HUES64 (cell line): ENCODE data around the gene MYLK.

Source experiments
- H3K27ac ChIP-seq: 2 replicates; pipeline ENCODE4 v1.7.0; 2013; ENCODE audit warnings: low read depth, low read length, inconsistent platforms
- H3K27me3 ChIP-seq: 2 replicates; pipeline ENCODE4 v1.6.1; 2013; ENCODE audit warnings: mild to moderate bottlenecking, low read length; ENCODE audit not compliant: insufficient read depth
- H3K36me3 ChIP-seq: 2 replicates; pipeline ENCODE4 v1.6.1; 2013; ENCODE audit warnings: mild to moderate bottlenecking, low read length; ENCODE audit not compliant: insufficient read depth
- H3K4me1 ChIP-seq: 2 replicates; pipeline ENCODE4 v1.6.1; 2013; ENCODE audit warnings: mild to moderate bottlenecking, low read length, moderate library complexity; ENCODE audit not compliant: insufficient read depth
- H3K4me3 ChIP-seq: 2 replicates; pipeline ENCODE4 v1.5.1; 2013; ENCODE audit warnings: mild to moderate bottlenecking, low read length, moderate library complexity
- H3K9ac ChIP-seq: 2 replicates; pipeline ENCODE4 v1.6.1; 2013; ENCODE audit warnings: mild to moderate bottlenecking, low read depth, low read length
- H3K9me3 ChIP-seq: 2 replicates; pipeline ENCODE4 v1.6.1; 2013; ENCODE audit warnings: low read depth, low read length; ENCODE audit not compliant: insufficient read depth
- WGBS: fragments of 150-250, 120-280 bp; methylation state at CpG from one replicate; pipeline ENCODE4 v1.1.7; 2013; ENCODE audit warnings: missing lambda C conversion rate; 5-methylcytosine and 5-hydroxymethylcytosine counted together

MYLK gene

GRCh38 chr3:123805101-123805500 is 79.0 kb downstream of the MYLK start:
- no peaks in the 10 kb centered on the region for H3K36me3 ChIP-seq
- no peaks in the 10 kb centered on the region for H3K27me3 ChIP-seq
- WGBS = 88% methylated on average over 7 of the region's 7 CpGs
- peaks cover 6% of the 10 kb centered on the region; the same call in 1 of the 2 replicates for H3K4me1 ChIP-seq
- no peak overlapping the region for H3K4me3 ChIP-seq
- H3K9ac ChIP-seq = no peak overlapping the region
- H3K27ac ChIP-seq = no peak overlapping the region
- no peaks in the 10 kb centered on the region for H3K9me3 ChIP-seq

GRCh38 chr3:123804676-123805075 is 79.5 kb downstream of the MYLK start:
- Histone ChIP-seq H3K4me1 (peaks cover 9% of the 10 kb centered on the region; the same call in 1 of the 2 replicates), H3K4me3 (no peak overlapping the region), H3K9me3 (no peaks in the 10 kb centered on the region), H3K36me3 (no peaks in the 10 kb centered on the region), H3K9ac (no peak overlapping the region), H3K27ac (no peak overlapping the region), H3K27me3 (no peaks in the 10 kb centered on the region)
- 93% methylated on average over 3 of the region's 3 CpGs for WGBS

GRCh38 chr3:123803521-123803920 is 80.6 kb downstream of the MYLK start:
- H3K27me3 ChIP-seq = no peaks in the 10 kb centered on the region
- WGBS = 71% methylated on average over 5 of the region's 5 CpGs
- H3K4me1 ChIP-seq = peaks cover 11% of the 10 kb centered on the region; the same call in 1 of the 2 replicates
- H3K36me3 ChIP-seq = no peaks in the 10 kb centered on the region
- H3K9me3 ChIP-seq = no peaks in the 10 kb centered on the region
- no peak overlapping the region for H3K9ac ChIP-seq
- no peak overlapping the region for H3K27ac ChIP-seq
- H3K4me3 ChIP-seq = no peak overlapping the region

GRCh38 chr3:123802007-123802625 is 82.0 kb downstream of the MYLK start:
- H3K4me3 ChIP-seq = no peak overlapping the region
- H3K36me3 ChIP-seq = no peaks in the 10 kb centered on the region
- H3K4me1 ChIP-seq = peaks cover 11% of the 10 kb centered on the region; the same call in 1 of the 2 replicates
- H3K9me3 ChIP-seq = no peaks in the 10 kb centered on the region
- 92% methylated on average over 3 of the region's 3 CpGs for WGBS
- no peak overlapping the region for H3K9ac ChIP-seq
- H3K27ac ChIP-seq = no peak overlapping the region
- no peaks in the 10 kb centered on the region for H3K27me3 ChIP-seq

DNA sequence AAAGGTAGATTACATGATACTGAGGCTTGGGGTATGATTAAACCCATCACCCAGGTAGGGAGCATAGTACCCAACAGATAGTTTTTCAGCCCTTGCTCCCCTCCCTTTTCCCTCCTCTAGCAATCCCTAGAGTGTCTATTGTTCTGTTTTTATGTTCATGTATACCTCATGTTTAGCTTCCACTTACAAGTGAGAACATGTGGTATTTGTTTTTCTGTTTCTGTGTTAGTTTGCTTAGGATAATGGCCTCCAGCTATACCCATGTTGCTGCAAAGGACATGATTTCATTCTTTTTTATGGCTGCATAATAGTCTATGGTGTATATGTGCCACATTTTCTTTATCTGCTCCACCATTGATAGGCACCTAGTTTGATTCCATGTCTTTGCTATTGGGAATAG is 82.7 kb downstream of the MYLK start:
- H3K9ac ChIP-seq = no peak overlapping the region
- no peak overlapping the region for H3K4me3 ChIP-seq
- H3K36me3 ChIP-seq = no peaks in the 10 kb centered on the region
- H3K27me3 ChIP-seq = no peaks in the 10 kb centered on the region
- H3K27ac ChIP-seq = no peak overlapping the region
- H3K4me1 ChIP-seq = peaks cover 11% of the 10 kb centered on the region; the same call in 1 of the 2 replicates
- no peaks in the 10 kb centered on the region for H3K9me3 ChIP-seq

DNA sequence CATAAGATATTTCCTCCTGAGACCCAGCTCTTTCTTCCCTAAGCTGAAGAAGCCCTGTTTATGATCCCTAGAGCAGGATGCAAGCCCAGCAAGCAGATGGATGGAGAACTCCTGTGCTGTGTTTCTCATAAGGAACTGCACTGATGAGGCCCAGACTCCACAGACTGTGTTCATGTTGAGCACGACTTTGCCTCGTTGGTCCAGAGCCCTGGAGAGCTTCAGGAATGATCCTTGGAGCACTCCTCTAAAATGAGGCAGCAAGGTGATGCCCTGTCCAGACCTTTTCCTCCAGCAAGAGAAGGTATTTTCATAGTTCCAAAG is 83.8 kb downstream of the MYLK start:
- Histone ChIP-seq H3K4me1 (peaks cover 11% of the 10 kb centered on the region; the same call in 1 of the 2 replicates), H3K27ac (no peak overlapping the region; the same call in 1 of the 2 replicates), H3K9me3 (no peaks in the 10 kb centered on the region), H3K9ac (no peak overlapping the region), H3K36me3 (no peaks in the 10 kb centered on the region), H3K4me3 (no peak overlapping the region), H3K27me3 (no peaks in the 10 kb centered on the region)
- 96% methylated on average over 2 of the region's 2 CpGs for whole genome bisulfite sequencing

DNA sequence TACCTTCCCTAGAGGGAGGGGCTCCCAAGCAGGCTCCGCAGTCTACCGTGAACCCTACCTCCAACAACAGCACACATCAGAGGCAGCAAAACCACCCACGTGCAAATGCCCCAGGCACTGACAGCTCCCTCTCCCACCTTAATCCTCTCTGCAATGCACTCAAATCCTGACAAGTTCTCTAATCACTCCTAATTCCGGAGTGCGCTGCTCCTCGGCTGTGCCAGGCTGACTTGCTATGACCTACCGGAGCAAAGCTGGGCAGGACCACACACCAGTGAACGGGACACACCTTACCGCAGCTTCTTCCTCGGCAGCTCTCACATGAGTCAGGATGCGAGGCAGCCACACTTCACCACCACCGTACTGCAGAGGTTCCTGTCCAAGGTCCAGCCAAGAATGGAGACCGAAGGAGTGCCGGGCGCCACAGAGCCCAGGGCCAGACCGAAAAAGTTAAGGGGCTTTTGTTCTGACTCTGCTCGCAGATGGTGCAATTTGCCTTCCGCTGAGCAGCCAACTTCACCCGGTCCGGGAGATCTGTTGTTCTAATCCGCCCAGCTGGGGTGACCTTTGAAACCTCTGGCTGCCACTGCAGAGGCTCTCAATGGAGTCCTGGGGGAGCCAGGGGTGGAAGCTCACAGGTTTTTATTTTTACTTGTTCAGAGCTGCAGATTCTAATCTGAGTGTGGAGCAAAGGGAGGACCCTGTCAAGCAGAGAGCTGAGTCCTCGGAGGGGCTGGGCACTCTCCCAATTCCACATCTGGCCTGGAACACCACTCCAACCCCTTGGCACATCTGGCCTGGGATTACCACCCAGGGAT is 84.4 kb downstream of the MYLK start:
- H3K36me3 ChIP-seq = no peaks in the 10 kb centered on the region
- no peak overlapping the region for H3K9ac ChIP-seq
- H3K27ac ChIP-seq = no peak overlapping the region
- H3K27me3 ChIP-seq = no peaks in the 10 kb centered on the region
- H3K4me3 ChIP-seq = no peak overlapping the region
- H3K4me1 ChIP-seq = peaks cover 11% of the 10 kb centered on the region; the same call in 1 of the 2 replicates
- 79% methylated on average over 22 of the region's 22 CpGs for WGBS
- H3K9me3 ChIP-seq = no peaks in the 10 kb centered on the region

- no peaks in the 10 kb centered on the region for H3K36me3 ChIP-seq
- 91% methylated on average over 4 of the region's 4 CpGs for WGBS
- H3K9ac ChIP-seq = no peak overlapping the region
- H3K9me3 ChIP-seq = no peaks in the 10 kb centered on the region
- H3K4me1 ChIP-seq = peaks cover 11% of the 10 kb centered on the region; the same call in 1 of the 2 replicates
- no peaks in the 10 kb centered on the region for H3K27me3 ChIP-seq
- no peak overlapping the region for H3K27ac ChIP-seq
- no peak overlapping the region for H3K4me3 ChIP-seq
Measured at GRCh38 chr3:123798550-123798949, 85.6 kb downstream of the MYLK start.

DNA sequence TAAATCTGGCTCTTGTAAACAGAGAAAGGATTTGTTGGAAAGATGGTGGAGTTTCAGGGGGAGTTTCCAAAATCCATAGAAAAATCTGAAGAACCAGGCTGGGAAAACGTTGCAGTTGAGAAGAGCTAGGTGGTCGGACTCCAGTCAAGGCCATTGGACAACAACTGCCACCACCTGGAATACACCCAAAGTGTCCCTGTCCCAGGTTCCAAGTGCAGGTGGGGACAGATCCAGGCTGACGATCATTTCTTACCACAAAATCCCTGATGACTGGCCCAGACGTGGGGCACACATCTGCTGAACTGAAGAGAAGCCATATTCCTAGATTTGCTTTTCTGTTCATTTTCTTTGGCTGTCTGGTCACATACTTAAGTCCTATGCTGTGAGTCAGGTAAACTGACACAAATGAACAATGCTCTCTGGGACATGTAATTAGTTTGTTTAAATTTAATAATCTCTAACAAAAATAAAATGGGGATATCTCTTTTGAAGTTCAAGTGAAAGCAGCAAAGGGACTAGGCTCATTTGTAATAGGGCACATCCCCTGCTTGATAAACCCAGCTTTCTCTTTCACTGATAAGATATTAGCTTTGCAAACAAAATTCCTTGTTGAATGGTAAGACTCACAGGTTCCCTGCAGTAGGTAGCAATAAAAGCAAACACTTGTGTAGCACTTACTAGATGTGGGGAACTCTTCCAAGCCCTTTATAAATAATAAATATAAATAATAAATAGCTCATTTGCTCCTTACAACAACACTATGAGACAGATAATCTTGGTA is 88.5 kb downstream of the MYLK start:
- Histone ChIP-seq H3K4me1 (peaks cover 10% of the 10 kb centered on the region; the same call in 1 of the 2 replicates), H3K9me3 (no peaks in the 10 kb centered on the region), H3K9ac (no peak overlapping the region), H3K27me3 (no peaks in the 10 kb centered on the region), H3K4me3 (no peak overlapping the region), H3K36me3 (no peaks in the 10 kb centered on the region), H3K27ac (no peak overlapping the region)
- 87% methylated on average over 4 of the region's 4 CpGs for WGBS

GRCh38 chr3:123793425-123793824 is 90.7 kb downstream of the MYLK start:
- WGBS = 90% methylated on average over 9 of the region's 9 CpGs
- Histone ChIP-seq H3K27me3 (no peaks in the 10 kb centered on the region), H3K9ac (no peak overlapping the region), H3K27ac (no peak overlapping the region), H3K36me3 (no peaks in the 10 kb centered on the region), H3K4me3 (no peak overlapping the region), H3K9me3 (no peaks in the 10 kb centered on the region), H3K4me1 (peaks cover 4% of the 10 kb centered on the region; the same call in 1 of the 2 replicates)
